HG03097 (cell line): ENCODE data around the gene GASK1A.

ENCODE experiments used
- ATAC-seq: cut with Tn5 transposase; IDR thresholded peaks from one replicate; pipeline ENCODE4 v1.9.1; 2021; ENCODE audit not compliant: unreplicated experiment, low FRiP score

The GASK1A gene

DNA sequence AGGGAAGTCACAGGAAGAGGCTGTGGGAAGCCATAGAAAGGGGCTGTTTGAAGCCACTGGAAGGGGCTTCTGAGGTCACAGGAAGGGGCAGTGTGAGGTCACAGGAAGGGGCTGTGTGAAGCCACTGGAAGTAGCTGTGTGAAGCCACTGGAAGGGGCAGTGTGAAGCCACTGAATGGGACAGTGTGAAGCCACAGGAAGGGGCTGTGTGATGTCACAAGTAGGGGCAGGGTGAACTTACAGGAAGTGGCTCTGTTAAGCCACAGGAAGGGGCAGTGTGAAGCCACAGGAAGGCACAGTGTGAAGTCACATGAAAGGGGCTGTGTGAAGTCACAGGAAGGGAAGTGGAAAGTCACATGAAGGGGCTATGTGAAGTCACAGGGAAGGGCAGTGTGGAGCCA lies 33.1 kb downstream of the GASK1A start:
- no peak for ATAC-seq

- no peak for ATAC-seq
Measured at GRCh38 chr3:43013256-43013655, 34.1 kb downstream of the GASK1A start.

- no peak for ATAC-seq
Measured at GRCh38 chr3:43013743-43014155, 34.6 kb downstream of the GASK1A start.

- no peak for ATAC-seq
Measured at GRCh38 chr3:43014241-43014640, 35.1 kb downstream of the GASK1A start.

DNA sequence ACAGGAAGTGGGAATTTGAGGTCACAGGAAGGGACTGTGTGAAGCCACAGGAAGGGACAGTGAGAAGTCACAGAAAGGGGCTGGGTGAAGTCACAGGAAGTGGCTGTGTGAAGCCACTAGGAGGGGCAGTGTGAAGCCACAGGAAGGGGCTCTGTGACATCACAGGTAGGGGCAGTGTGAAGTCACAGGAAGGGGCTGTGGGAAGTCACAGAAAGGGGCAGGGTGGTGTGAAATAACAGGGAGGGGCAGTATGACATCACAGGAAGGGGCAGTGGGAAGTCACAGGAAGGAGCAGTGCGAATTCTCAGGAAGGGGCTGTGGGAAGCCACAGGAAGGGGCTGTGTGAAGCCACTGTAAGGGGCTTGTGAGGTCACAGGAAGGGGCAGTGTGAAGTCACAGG lies 35.8 kb downstream of the GASK1A start:
- no peak for ATAC-seq

GRCh38 chr3:43015572-43015971 lies 36.5 kb downstream of the GASK1A start:
- ATAC-seq: no peak

- ATAC-seq: no peak
Measured at GRCh38 chr3:43015991-43016865, 37.1 kb downstream of the GASK1A start.

DNA sequence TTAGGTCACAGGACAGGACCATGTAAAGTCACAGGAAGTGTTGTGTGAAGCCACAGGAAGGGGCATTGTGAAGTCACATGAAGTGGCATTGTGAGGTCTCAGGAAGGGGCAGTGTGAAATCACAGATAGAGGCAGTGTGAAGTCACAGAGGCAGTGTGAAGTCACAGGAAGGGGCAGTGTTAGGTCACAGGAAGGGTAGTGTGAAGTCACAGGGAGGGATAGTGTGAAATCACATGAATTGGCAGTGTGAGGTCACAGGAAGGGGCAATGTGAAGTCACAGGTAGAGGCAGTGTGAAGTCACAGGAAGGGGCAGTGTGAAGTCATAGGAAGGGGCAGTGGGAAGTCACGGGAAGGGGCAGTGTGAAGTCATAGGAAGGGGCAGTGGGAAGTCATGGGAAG lies 37.9 kb downstream of the GASK1A start:
- no peak for ATAC-seq

DNA sequence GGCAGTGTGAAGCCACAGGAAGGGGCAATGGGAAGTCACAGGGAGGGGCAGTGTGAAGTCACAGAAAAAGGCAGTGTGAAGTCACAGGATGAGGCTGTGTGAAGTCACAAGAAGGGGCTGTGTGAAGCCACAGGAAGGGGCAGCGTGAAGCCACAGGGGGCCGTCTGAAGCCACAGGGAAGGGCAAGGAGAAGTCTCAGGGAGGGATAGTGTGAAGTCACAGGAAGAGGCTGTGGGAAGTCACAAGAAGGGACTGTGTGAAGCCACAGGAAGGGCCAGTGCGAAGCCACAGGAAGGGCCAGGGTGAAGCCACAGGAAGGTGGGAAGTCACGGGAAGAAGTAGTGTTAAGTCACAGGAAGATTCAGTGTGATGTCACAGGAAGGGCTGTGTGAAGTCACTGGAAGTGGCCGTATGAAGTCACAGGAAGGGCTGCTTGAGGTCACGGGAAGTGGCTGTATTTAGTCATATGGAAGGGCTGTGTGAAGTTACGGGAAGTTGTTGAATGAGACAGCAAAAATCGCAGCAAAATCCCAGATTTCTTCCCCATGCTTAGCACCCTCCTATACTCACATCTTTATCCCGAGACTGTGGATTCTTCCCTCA lies 38.6 kb downstream of the GASK1A start:
- ATAC-seq: no peak

DNA sequence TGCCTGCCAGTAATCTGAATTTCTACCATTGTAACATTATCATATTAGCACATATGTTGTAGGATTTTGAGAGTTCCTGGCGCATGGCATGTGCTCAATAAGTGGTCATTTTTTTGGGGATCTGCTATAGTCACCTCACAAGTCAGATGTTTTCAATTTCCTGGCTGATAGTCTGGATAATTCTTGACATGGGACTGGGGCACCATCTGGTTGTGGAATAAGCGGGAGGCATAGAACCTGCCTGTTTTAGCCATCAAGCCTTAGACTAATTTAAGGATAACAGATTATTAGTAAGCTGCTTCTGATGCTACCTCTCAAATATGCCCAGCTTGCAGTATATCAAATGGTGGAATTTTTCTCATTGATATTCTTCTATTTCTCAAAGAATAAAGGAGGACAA lies 39.1 kb downstream of the GASK1A start:
- no peak for ATAC-seq

GRCh38 chr3:43019006-43019809 lies 40.1 kb downstream of the GASK1A start:
- no peak for ATAC-seq

DNA sequence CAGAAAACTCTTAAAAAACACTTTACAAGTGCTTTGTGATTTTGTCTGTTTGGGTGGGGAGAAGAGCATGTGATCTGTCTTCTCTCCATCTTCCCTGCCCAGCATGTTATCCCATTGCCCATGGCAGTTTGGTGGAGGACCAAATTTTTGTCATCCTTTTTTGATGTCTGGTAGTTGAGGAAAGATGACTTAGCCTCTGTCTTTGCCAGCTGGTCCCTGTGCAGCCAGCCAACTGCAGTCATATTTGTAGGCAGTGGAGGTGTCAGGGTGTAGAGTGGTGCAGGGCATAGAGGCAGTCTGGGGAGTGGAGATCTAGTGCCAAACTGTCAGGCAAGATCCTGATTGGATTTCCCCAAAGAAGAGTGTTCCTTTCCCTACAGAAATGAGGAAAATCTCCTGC lies 40.7 kb downstream of the GASK1A start:
- ATAC-seq: no peak

DNA sequence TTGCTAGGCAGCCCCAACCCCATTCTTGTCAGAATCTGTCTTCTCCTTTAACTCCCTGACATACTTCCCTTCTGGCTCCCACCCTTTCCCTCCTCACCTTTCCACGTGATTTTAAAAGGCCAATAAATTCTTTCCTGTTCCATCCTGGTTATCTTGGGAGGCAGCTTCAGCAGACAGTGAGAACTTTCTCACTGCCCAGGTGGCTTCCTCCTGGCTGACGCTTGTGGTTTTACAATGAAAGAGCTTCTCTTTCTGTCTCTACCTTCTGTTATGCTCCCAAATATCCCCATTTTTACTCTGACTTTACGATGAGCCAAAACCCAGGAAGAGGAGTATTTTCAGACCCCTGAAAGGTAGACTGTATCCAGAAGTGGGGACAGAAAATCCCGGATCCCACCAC lies 42.1 kb downstream of the GASK1A start:
- no peak for ATAC-seq

GRCh38 chr3:43022121-43022520 lies 43.0 kb downstream of the GASK1A start:
- no peak for ATAC-seq

DNA sequence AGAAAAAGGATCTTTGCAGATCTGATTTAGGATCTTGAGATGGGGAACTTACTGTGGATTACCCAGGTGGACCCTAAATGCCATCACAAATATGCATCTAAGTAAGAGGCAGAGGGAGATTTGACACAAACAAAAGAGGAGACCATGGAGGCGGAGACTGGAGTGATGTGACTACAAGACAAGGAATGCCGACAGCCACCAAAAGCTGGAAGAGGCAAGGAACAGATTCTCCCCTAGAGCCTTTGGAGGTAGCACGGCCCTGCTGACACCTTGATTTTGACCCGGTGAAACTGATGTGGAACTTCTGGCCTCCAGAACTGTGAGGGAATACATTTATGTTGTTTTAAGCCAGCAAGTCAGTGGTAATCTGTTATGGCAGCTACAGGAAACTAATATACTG lies 44.0 kb downstream of the GASK1A start:
- ATAC-seq: no peak

DNA sequence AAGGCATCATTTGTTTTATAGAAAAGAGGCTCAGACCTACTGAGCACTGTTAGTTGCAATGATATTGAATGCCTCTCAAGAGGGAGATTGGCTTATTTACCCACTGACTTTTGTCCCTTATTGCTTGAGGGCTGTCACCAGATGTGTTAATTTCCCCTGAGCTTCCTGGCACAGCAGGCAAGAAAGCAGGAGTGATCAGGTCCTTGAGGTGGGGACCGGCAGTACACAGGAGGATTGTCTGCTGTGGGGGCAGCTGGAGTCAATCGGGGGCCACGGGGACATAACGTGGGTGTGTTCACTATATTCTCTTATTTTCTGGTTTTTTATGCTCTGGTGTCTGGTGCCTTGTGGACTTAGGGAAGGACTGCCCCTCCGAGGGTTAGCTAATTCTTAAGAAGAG lies 44.6 kb downstream of the GASK1A start:
- ATAC-seq: no peak

DNA sequence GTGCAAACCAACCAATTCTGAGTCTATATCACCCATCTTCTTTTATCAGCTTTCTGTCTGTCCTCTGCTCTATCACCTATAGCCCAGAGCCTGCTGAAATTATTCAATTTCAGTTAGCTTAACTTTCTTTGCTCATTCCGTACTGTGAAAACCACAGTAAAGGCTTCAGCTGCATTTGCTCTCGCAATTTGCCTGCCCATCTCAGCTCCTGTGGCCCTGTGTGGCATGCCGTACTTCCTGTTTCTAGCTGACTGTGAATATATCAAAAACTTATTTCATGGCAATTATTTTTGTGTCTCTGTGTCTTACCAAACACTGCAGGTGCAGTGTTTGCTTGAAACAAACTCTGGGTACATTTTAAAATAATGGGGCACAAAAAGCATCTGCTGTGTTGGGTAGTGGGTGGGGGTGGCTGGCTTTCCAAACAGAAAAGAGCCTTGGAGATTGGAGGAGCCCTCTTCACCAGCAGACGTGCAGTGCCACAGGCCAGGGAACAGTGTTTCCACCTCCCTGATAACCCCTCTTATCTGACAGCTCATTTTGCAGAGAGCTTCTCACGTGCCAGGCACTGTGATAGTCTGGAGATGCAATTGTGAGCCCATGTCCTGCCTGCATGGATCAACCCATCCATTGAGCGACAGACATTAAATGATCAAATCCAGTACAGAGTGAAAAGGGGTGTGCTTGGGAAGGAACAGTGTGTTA lies 45.2 kb downstream of the GASK1A start:
- ATAC-seq: no peak

DNA sequence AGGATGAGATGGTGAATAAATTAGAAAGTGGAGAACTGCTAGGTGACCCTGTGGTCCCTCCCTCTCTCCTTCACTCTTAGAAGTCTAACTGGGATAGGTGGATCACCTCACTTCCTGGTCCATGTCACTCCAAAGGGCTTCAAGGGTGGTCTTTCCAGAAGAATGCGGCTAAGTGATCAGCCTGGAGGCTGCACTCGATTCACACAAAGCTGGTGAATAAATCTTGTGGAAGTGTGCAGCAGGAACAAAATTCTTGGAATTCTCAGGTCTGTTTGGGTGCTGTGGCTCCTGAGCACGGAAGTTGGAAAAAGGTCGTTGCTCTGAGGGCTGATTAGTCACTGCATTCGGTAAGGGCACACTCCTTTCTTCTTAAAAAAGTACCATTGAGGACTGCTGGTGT lies 46.3 kb downstream of the GASK1A start:
- ATAC-seq: no peak

GRCh38 chr3:43028001-43028400 lies 48.9 kb downstream of the GASK1A start:
- no peak for ATAC-seq

GRCh38 chr3:43028678-43029490 lies 49.8 kb downstream of the GASK1A start:
- no peak for ATAC-seq
